MM.1S (cell line): ENCODE data around the gene FEN1.

Source experiments
- CTCF ChIP-seq: fragments of 300-600 bp; sonication (generic); IDR thresholded peaks from 2 replicates; pipeline ENCODE4 v1.5.1; 2016; ENCODE audit warnings: antibody characterized with exemption, low read length, mixed read lengths
- EZH2phosphoT487 ChIP-seq: fragments of 300-600 bp; sonication (generic); IDR thresholded peaks from 2 replicates; pipeline ENCODE4 v1.6.1; 2018; ENCODE audit warnings: antibody characterized with exemption, low read length

- TF ChIP-seq EZH2phosphoT487: no peak
- TF ChIP-seq CTCF: no peak
Observed at GRCh38 chr11:61744181-61744580, 48.5 kb upstream of the FEN1 start.
